ENCODE data around the gene SIGLEC1. TPM values are rescaled to one million over a fixed set of nuclear protein-coding genes. Genes with fewer than 3 reads are reported as not detected.

The SIGLEC1 gene
- total and polyA plus RNA-seq, 2 donors (not counting 3 experiments of a cell fraction or from before 2014, with no cell fraction given), result not detected

- ChIA-PET POLR2A (no interaction called here), CTCF (interaction anchor here (0.6 to 6.6 kb wide), 12 partner anchors 9 to 139 kb away, joined by 3 to 75 read pairs (median 5); partner anchors contain the start of genes ADISSP, AP5S1, CENPB and HSPA12B)
- intact Hi-C loops (cut with micrococcal nuclease), result no loop called here
- FAIRE-seq (peak; percentile 70), DNase-seq (ENCODE audit: low read depth, low spot score) (peak; percentile 52)
- Histone ChIP-seq H3K9me3 (replicated peaks; ENCODE audit: control insufficient read depth, insufficient read depth, low read length) (no peaks in the 10 kb centered on the region), H3K9ac (replicated peaks; ENCODE audit: extremely low read depth, insufficient read depth, low read length) (no peak overlapping the region), H3K9me1 (replicated peaks; ENCODE audit: control insufficient read depth, extremely low read depth, insufficient read depth, low read length) (no peaks in the 10 kb centered on the region), H3K27ac (ENCODE audit: insufficient read depth, low read depth, low read length) (no peak overlapping the region), H3K27me3 (ENCODE audit: control insufficient read depth in 2 of 2, insufficient read depth in 2 of 2, low read length in 2 of 2) (peaks cover 2 to 5% of the 10 kb centered on the region in 2 experiments), H4K20me1 (replicated peaks; ENCODE audit: control insufficient read depth, extremely low read depth, insufficient read depth, low read length) (no peaks in the 10 kb centered on the region), H2AFZ (ENCODE audit: low read depth, low read length) (peak overlapping the region; percentile 32), H3K79me2 (ENCODE audit: control insufficient read depth, insufficient read depth, low read length) (no peaks in the 10 kb centered on the region), H3K4me1 (ENCODE audit: control insufficient read depth, extremely low read depth, insufficient read depth, low read length) (peaks cover 6% of the 10 kb centered on the region), H3K4me2 (ENCODE audit: insufficient read depth, low read length) (peak overlapping the region; percentile 40), H3K4me3 (replicated peaks in 1 of 3; ENCODE audit: insufficient read depth in 1 of 3, low read depth in 1 of 3, low read length in 3 of 3) (no peak overlapping the region), H3K36me3 (ENCODE audit: control insufficient read depth in 2 of 2, extremely low read depth in 1 of 2, insufficient read depth in 2 of 2, low read length in 2 of 2) (no peaks in the 10 kb centered on the region)
- dilution Hi-C loops (cut with MboI; ENCODE audit: extremely low pct_ligation_motif_present, low sequenced_read_pairs), result no loop called here
- BruUV-seq (replicated peaks), result no TSS peak
- TF ChIP-seq FOS (IDR thresholded peaks at IDR 0.05; ENCODE audit: borderline replicate concordance, insufficient read depth, low read length), result no peak
- no peak for TF ChIP-seq EZH2 (IDR thresholded peaks at IDR 0.05; ENCODE audit: borderline replicate concordance, low read depth, low read length, severe bottlenecking)
- TF ChIP-seq JUN (IDR thresholded peaks at IDR 0.05; ENCODE audit: borderline replicate concordance, insufficient read depth, insufficient read length, low read depth), result peak; percentile 24
Measured at GRCh38 chr20:3719046-3719445, 6.6 kb upstream of the SIGLEC1 start.

GRCh38 chr20:3716195-3716834 lies 3.9 kb upstream of the SIGLEC1 start:
- Histone ChIP-seq H3K36me3 (ENCODE audit: control insufficient read depth in 2 of 2, extremely low read depth in 1 of 2, insufficient read depth in 2 of 2, low read length in 2 of 2) (no peaks in the 10 kb centered on the region), H4K20me1 (replicated peaks; ENCODE audit: control insufficient read depth, extremely low read depth, insufficient read depth, low read length) (no peaks in the 10 kb centered on the region), H3K79me2 (ENCODE audit: control insufficient read depth, insufficient read depth, low read length) (no peaks in the 10 kb centered on the region), H3K9ac (replicated peaks; ENCODE audit: extremely low read depth, insufficient read depth, low read length) (no peak overlapping the region), H3K4me2 (ENCODE audit: insufficient read depth, low read length) (no peak overlapping the region), H3K27me3 (ENCODE audit: control insufficient read depth in 2 of 2, insufficient read depth in 2 of 2, low read length in 2 of 2) (peaks cover under 1 to 5% of the 10 kb centered on the region in 2 experiments), H3K4me3 (replicated peaks in 1 of 3; ENCODE audit: insufficient read depth in 1 of 3, low read depth in 1 of 3, low read length in 3 of 3) (no peak overlapping the region), H3K27ac (ENCODE audit: insufficient read depth, low read depth, low read length) (no peak overlapping the region), H2AFZ (ENCODE audit: low read depth, low read length) (no peak overlapping the region), H3K9me3 (replicated peaks; ENCODE audit: control insufficient read depth, insufficient read depth, low read length) (no peaks in the 10 kb centered on the region), H3K4me1 (ENCODE audit: control insufficient read depth, extremely low read depth, insufficient read depth, low read length) (peaks cover 6% of the 10 kb centered on the region), H3K9me1 (replicated peaks; ENCODE audit: control insufficient read depth, extremely low read depth, insufficient read depth, low read length) (no peaks in the 10 kb centered on the region)
- DNase-seq (ENCODE audit: low read depth, low spot score) (peak; percentile 60), FAIRE-seq (peak; percentile 82)
- ChIA-PET CTCF (interaction anchor here (0.6 to 6.6 kb wide), 29 partner anchors 8 to 369 kb away, joined by 3 to 75 read pairs (median 9); partner anchors contain the start of genes ADISSP, AP5S1, CENPB and HSPA12B), POLR2A (no interaction called here)
- no TSS peak for BruUV-seq (replicated peaks)
- dilution Hi-C loops (cut with MboI; ENCODE audit: extremely low pct_ligation_motif_present, low sequenced_read_pairs), result no loop called here
- intact Hi-C loops (cut with micrococcal nuclease), result loop anchor here (1.0 kb wide), 5 partner anchors 33 to 369 kb away; partner anchors contain the start of gene SPEF1
- TF ChIP-seq FOS (IDR thresholded peaks at IDR 0.05; ENCODE audit: borderline replicate concordance, insufficient read depth, low read length), result no peak
- TF ChIP-seq, protein P1, sequence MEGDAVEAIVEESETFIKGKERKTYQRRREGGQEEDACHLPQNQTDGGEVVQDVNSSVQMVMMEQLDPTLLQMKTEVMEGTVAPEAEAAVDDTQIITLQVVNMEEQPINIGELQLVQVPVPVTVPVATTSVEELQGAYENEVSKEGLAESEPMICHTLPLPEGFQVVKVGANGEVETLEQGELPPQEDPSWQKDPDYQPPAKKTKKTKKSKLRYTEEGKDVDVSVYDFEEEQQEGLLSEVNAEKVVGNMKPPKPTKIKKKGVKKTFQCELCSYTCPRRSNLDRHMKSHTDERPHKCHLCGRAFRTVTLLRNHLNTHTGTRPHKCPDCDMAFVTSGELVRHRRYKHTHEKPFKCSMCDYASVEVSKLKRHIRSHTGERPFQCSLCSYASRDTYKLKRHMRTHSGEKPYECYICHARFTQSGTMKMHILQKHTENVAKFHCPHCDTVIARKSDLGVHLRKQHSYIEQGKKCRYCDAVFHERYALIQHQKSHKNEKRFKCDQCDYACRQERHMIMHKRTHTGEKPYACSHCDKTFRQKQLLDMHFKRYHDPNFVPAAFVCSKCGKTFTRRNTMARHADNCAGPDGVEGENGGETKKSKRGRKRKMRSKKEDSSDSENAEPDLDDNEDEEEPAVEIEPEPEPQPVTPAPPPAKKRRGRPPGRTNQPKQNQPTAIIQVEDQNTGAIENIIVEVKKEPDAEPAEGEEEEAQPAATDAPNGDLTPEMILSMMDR (IDR thresholded peaks at IDR 0.05; ENCODE audit: extremely low read depth in 1 of 2, insufficient read depth in 1 of 2, low read depth in 1 of 2, low read length in 2 of 2), result peak; percentile 83 to 88
